ENCODE results near the gene PSMD14.
"Not testable (repeated sequence)": the region's sequence is repeated elsewhere in the genome, so short reads cannot be mapped to it uniquely, and the experiment has no call there.

PSMD14 gene

GRCh38 chr2:161357097-161357496 is 48.9 kb downstream of the PSMD14 start:
- no peaks in the 10 kb centered on the region for H3K9me3 ChIP-seq (ENCODE audit: control insufficient read depth, insufficient read depth, low read depth, low read length)
- POLR2A ChIA-PET = no interaction called here
- no peaks in the 10 kb centered on the region for H3K36me3 ChIP-seq (ENCODE audit: control insufficient read depth in 2 of 2, insufficient read depth in 1 of 2, low read length in 2 of 2)
- TF ChIP-seq, protein P1, sequence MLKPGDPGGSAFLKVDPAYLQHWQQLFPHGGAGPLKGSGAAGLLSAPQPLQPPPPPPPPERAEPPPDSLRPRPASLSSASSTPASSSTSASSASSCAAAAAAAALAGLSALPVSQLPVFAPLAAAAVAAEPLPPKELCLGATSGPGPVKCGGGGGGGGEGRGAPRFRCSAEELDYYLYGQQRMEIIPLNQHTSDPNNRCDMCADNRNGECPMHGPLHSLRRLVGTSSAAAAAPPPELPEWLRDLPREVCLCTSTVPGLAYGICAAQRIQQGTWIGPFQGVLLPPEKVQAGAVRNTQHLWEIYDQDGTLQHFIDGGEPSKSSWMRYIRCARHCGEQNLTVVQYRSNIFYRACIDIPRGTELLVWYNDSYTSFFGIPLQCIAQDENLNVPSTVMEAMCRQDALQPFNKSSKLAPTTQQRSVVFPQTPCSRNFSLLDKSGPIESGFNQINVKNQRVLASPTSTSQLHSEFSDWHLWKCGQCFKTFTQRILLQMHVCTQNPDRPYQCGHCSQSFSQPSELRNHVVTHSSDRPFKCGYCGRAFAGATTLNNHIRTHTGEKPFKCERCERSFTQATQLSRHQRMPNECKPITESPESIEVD (tag by site-specific recombination; IDR thresholded peaks at IDR 0.05) = peak; percentile 71
- no peak for TF ChIP-seq ZNF184 (tag by site-specific recombination; IDR thresholded peaks at IDR 0.05)
- CTCF ChIA-PET = no interaction called here
- no peak overlapping the region for H3K27ac ChIP-seq (ENCODE audit: extremely low read depth, low read depth, low read length)
- H3K4me1 ChIP-seq (ENCODE audit: control insufficient read depth, insufficient read depth, low read length) = peaks cover 16% of the 10 kb centered on the region
- H3K4me3 ChIP-seq (ENCODE audit: low read depth, low read length) = no peak overlapping the region

GRCh38 chr2:161358838-161359237 is 50.6 kb downstream of the PSMD14 start:
- Histone ChIP-seq H3K4me3 (ENCODE audit: low read depth, low read length) (no peak overlapping the region), H3K4me1 (ENCODE audit: control insufficient read depth, insufficient read depth, low read length) (peaks cover 6% of the 10 kb centered on the region), H3K36me3 (ENCODE audit: control insufficient read depth in 2 of 2, insufficient read depth in 1 of 2, low read length in 2 of 2) (peaks cover 0 to 3% of the 10 kb centered on the region in 2 experiments; a peak in 1 of 3 replicates), H3K27ac (ENCODE audit: extremely low read depth, low read depth, low read length) (no peak overlapping the region), H3K9me3 (ENCODE audit: control insufficient read depth, insufficient read depth, low read depth, low read length) (no peaks in the 10 kb centered on the region)
- ChIA-PET CTCF (interaction anchor here (0.6 to 0.7 kb wide), 2 partner anchors 136 to 763 kb away, joined by 3 to 7 read pairs; no protein-coding TSS in a partner anchor), POLR2A (interaction anchor here (1.1 kb wide), 1 partner anchor 51 kb away, joined by 4 read pairs; the partner anchor contains the start of gene PSMD14)
- TF ChIP-seq ZBTB1 (tag by site-specific recombination; IDR thresholded peaks at IDR 0.05) = no peak
- no peak for TF ChIP-seq ZNF76 (tag by site-specific recombination; IDR thresholded peaks at IDR 0.05; ENCODE audit: borderline replicate concordance, low read depth)
- no peak for TF ChIP-seq ZNF148 (tag by site-specific recombination; IDR thresholded peaks at IDR 0.05; ENCODE audit: borderline replicate concordance)
- TF ChIP-seq ZNF596 (tag by site-specific recombination; IDR thresholded peaks at IDR 0.05) = no peak

DNA sequence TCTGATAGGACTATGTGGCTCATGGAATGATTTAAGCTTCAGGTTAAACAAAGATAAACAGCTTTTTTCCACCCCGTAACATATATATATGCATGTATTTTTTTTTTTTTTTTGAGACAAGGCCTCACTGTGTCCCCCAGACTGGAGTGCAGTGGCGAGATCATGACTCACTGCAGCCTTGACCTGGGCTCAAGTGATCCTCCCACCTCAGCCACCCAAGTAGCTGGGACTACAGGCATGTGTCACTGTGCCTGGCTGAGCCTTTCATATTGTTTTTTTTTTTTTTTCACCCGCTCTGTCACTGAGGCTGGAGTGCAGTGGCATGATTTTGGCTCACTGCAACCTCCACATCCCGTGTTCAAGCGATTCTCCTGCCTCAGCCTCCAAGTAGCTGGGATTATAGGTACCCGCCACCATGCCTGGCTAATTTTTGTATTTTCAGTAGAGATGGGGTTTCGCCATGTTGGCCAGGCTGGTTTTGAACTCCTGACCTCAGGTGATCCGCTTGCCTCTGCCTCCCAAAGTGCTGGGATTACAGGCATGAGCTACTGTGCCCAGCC is 52.0 kb downstream of the PSMD14 start:
- H3K27ac ChIP-seq (ENCODE audit: extremely low read depth, low read depth, low read length); H3K9me3 ChIP-seq (ENCODE audit: control insufficient read depth, insufficient read depth, low read depth, low read length); H3K36me3 ChIP-seq (ENCODE audit: control insufficient read depth in 2 of 2, insufficient read depth in 1 of 2, low read length in 2 of 2); H3K4me1 ChIP-seq (ENCODE audit: control insufficient read depth, insufficient read depth, low read length); CTCF ChIA-PET; POLR2A ChIA-PET; H3K4me3 ChIP-seq (ENCODE audit: low read depth, low read length): not testable (repeated sequence)

GRCh38 chr2:161362568-161363166 is 54.4 kb downstream of the PSMD14 start:
- Histone ChIP-seq H3K9me3 (ENCODE audit: control insufficient read depth, insufficient read depth, low read depth, low read length) (no peaks in the 10 kb centered on the region), H3K4me1 (ENCODE audit: control insufficient read depth, insufficient read depth, low read length) (peaks cover under 1% of the 10 kb centered on the region; the same call in 1 of the 2 replicates), H3K4me3 (ENCODE audit: low read depth, low read length) (no peak overlapping the region), H3K27ac (ENCODE audit: extremely low read depth, low read depth, low read length) (no peak overlapping the region), H3K36me3 (ENCODE audit: control insufficient read depth in 2 of 2, insufficient read depth in 1 of 2, low read length in 2 of 2) (peaks cover 0 to 7% of the 10 kb centered on the region in 2 experiments; a peak in 1 of 3 replicates)
- CTCF ChIA-PET = no interaction called here
- POLR2A ChIA-PET = no interaction called here
- TF ChIP-seq ZSCAN5A (tag by site-specific recombination; IDR thresholded peaks at IDR 0.05) (no peak), SETDB1 (IDR thresholded peaks at IDR 0.05; ENCODE audit: insufficient read length, low read length) (peak; percentile 88)

Data from HEK293 (cell line).